Measurements from ENCODE around the gene CFAP221.

The CFAP221 gene

DNA sequence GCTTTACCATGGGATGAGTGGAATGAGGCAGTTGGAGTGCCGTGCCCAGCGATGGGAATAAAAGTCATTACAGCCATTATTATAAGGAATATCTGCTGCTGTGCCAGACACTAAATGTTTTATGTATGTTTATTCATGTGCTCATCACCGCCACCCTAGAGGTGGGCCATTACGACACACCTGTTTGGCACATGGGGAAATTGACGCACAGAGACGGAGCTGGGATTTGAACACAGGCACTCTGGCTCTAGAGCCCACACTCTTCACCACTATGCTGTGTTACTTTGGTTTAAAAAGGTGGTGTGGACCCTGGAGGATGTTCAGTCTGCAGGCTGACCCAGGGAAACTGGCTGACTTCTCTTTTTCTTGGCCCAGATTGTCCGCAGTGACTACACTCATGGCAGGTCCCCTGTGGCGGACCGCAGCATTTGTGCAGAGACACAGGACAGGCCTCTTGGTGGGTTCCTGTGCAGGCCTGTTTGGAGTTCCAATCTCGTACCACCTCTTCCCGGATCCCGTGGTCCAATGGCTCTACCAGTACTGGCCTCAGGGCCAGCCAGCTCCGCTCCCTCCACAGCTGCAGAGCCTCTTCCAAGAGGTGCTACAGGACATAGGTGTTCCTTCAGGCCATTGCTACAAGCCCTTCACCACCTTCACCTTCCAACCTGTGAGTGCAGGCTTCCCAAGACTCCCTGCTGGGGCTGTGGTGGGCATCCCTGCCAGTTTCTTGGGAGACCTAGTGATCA, 136.4 kb downstream of the CFAP221 start:
- TF ChIP-seq, protein P1, sequence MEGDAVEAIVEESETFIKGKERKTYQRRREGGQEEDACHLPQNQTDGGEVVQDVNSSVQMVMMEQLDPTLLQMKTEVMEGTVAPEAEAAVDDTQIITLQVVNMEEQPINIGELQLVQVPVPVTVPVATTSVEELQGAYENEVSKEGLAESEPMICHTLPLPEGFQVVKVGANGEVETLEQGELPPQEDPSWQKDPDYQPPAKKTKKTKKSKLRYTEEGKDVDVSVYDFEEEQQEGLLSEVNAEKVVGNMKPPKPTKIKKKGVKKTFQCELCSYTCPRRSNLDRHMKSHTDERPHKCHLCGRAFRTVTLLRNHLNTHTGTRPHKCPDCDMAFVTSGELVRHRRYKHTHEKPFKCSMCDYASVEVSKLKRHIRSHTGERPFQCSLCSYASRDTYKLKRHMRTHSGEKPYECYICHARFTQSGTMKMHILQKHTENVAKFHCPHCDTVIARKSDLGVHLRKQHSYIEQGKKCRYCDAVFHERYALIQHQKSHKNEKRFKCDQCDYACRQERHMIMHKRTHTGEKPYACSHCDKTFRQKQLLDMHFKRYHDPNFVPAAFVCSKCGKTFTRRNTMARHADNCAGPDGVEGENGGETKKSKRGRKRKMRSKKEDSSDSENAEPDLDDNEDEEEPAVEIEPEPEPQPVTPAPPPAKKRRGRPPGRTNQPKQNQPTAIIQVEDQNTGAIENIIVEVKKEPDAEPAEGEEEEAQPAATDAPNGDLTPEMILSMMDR (conservative IDR thresholded peaks at IDR 0.05), result no peak
- H3K27ac ChIP-seq, result no peak overlapping the region

DNA sequence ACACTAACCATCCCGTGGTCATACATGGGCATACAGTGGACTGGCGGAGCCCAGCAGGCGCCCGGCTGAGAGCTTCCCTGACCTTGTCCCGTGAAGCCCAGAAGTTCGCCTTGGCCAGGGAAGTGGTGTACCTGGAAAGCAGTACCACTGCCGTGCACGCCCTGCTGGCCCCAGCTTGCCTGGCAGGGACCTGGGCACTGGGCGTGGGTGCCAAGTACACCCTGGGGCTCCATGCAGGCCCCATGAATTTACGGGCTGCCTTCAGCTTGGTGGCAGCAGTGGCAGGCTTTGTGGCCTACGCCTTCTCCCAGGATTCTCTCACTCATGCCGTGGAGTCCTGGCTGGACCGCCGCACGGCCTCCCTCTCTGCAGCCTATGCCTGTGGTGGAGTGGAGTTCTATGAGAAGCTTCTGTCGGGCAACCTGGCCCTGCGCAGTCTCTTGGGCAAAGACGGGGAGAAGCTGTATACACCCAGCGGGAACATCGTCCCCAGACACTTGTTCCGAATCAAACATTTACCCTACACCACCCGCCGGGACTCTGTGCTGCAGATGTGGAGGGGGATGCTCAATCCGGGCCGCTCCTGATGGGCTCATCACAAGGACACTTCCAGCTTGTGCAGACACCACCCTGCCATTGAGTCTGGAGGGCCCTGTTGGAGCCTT, 137.1 kb downstream of the CFAP221 start:
- no peak for TF ChIP-seq ZFX (IDR thresholded peaks at IDR 0.05)
- TF ChIP-seq, protein P1 (conservative IDR thresholded peaks at IDR 0.05), result no peak
- no peak overlapping the region for H3K27ac ChIP-seq

DNA sequence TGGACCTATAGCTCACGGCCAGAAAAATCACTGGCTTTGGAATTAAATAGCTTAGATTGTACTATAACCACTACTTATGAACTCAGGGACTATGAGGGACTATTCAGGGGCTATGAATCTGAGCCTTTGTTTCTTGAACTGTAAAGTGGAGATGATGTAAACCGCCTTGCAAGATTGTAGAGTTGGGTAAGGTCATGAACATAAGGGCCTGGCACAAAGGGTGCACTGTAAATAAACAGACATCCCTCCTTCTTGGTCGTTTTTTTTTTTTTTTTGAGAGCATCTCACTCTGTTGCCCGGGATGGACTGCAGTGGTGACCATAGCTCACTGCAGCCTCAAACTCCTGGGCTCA, 137.6 kb downstream of the CFAP221 start:
- H3K27ac ChIP-seq, result no peak overlapping the region
- TF ChIP-seq, protein P1 (conservative IDR thresholded peaks at IDR 0.05), result no peak

DNA sequence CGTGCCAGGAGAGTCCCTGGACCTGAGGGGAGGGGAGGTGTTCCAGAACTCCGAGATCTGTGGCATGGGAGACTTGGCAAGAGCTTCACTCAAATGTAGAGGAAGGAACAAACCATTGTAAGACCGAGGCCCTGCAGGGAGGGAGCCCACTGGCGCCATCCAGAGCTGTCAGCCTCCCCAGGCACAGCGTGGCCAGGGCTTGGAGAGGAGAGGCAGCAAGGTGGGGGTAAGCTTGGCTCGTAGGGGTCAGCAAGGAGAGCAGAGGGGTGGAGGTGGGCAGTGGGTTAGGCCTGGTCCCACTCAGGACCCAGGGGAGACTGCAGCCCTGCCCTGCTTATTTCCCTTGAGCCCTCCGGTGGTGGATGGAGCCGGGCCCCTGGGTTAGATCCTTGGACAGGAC, 138.3 kb downstream of the CFAP221 start:
- H3K27ac ChIP-seq, result no peak overlapping the region

DNA sequence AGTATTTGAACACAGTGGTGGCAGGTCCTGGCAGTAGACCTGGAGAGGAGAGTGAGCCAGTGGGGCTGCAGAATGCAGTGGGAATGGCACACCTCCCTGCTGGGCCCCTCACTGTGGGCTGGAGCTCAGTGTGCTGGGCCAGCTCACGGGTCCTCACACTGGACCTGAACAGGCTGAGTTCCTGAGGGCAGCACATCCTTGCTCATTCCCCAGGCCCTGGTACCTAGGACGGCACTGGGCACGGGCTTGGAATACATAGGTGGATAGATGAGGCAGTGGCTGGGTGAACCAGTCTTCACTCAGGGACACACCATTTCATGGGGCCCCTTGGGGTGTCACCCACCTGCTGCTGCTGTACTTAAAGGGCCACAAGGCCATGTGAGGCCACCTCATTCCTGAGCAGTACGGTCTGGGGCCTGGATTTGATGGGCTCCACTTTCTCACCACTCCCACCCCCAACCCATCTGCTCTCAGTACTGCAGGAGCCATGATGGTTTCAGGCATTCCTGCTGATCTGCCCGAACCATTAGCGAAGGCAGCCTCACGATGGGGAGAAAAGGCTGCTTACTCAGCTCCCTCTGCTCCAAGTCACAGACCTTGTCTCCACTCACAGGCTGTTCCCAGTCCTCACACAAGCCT, 138.9 kb downstream of the CFAP221 start:
- no peak overlapping the region for H3K27ac ChIP-seq
- TF ChIP-seq, protein P1 (conservative IDR thresholded peaks at IDR 0.05), result no peak
- TF ChIP-seq ZFX (IDR thresholded peaks at IDR 0.05), result no peak

More for the DNA sequence above, 138.3 kb downstream of the CFAP221 start:
- no peak for TF ChIP-seq ZFX (IDR thresholded peaks at IDR 0.05)
- TF ChIP-seq, protein P1 (conservative IDR thresholded peaks at IDR 0.05), result no peak

DNA sequence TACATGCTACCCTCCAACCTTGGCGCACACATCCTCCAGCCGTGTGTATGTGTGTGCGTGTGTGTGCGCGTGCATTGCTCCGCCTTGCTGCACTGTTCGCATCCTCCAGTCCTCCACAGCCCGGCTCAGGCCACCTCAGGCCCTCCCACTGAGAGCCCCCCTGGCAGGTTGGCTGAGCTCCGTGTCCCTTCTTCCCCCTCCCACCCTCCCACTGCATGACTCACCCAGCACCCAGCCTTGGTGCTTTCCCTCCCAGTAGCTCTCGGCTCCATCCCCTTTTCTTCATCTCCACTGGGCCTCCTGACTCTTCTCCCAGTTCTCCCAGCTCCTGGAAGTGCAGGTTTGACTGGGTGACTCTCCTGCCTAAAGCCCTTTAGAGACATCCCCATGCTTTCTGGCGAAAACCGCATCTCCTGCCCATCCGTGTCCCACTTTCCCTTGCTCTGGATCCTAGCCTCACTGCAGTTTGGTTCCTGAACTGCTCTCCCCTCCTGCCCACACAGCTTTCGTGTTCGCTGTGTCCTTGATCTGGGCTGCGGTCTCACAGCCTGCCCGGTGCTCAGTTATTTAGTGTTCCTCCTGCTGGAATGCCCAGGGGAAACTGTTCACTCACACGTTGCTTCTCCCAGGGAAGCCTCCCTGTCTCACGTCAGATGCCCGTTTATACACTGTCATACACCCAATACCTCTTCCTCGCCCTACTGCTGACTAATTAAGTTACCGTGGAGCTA, 139.6 kb downstream of the CFAP221 start:
- no peak overlapping the region for H3K27ac ChIP-seq
- no peak for TF ChIP-seq ZFX (IDR thresholded peaks at IDR 0.05)
- TF ChIP-seq, protein P1 (conservative IDR thresholded peaks at IDR 0.05), result no peak

Measured in C4-2B (cell line).